Astrocyte of the spinal cord (primary cell): Measurements from ENCODE around the gene HSBP1L1.

Experiments used
- DNase-seq: peaks from one replicate; pipeline ENCODE4 v3.0.0; 2011; ENCODE audit warnings: low read depth, low spot score
- H3K4me3 ChIP-seq: 2 replicates; pipeline ENCODE4 v1.5.1; 2011; ENCODE audit warnings: low read depth, mild to moderate bottlenecking, low read length, moderate library complexity
- in situ Hi-C: cut with HindIII; loops from 2 replicates; pipeline ENCODE4 v1.10.0; 2017; ENCODE audit warnings: low sequenced_read_pairs
- TF ChIP-seq, protein P1 (sequence below): IDR thresholded peaks from 2 replicates; pipeline ENCODE4 v1.5.1; 2012; ENCODE audit warnings: low read depth, mild to moderate bottlenecking, low read length, inconsistent platforms

HSBP1L1 gene

DNA sequence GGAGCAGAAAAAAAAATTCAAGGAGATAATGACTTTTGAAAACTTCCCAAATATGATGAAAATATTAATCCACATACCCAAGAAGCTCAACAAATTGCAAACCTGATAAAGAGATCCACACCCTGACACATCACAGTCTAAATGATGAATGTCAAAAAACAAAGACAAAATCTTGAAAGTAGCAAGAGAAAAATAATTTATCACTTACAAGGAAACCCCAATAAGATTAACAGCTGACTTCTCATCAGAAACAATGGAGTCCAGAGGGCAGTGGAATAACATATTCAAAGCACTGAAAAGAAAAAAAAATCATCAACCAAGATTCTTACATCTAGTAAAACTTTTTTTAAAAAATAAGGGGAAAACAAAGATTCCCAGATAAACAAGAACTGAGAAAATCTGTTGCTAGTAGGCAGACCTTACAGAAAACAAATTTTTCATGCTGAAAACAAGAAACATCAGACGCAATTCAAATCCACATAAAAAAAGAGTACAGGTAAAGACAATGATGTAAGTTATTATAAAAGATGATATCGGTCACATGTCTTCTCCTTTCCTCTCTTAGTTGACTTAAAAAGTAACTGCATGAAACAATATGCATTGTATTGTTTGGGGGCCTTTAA, 34.3 kb upstream of the HSBP1L1 start:
- DNase-seq, result peak; percentile 23
- no peak overlapping the region for H3K4me3 ChIP-seq
- TF ChIP-seq, protein P1, sequence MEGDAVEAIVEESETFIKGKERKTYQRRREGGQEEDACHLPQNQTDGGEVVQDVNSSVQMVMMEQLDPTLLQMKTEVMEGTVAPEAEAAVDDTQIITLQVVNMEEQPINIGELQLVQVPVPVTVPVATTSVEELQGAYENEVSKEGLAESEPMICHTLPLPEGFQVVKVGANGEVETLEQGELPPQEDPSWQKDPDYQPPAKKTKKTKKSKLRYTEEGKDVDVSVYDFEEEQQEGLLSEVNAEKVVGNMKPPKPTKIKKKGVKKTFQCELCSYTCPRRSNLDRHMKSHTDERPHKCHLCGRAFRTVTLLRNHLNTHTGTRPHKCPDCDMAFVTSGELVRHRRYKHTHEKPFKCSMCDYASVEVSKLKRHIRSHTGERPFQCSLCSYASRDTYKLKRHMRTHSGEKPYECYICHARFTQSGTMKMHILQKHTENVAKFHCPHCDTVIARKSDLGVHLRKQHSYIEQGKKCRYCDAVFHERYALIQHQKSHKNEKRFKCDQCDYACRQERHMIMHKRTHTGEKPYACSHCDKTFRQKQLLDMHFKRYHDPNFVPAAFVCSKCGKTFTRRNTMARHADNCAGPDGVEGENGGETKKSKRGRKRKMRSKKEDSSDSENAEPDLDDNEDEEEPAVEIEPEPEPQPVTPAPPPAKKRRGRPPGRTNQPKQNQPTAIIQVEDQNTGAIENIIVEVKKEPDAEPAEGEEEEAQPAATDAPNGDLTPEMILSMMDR, result no peak
- in situ Hi-C loops, result no loop called here

- in situ Hi-C loops, result no loop called here
- DNase-seq, result no peak
- no peak overlapping the region for H3K4me3 ChIP-seq
- TF ChIP-seq, protein P1, result no peak
Measured at GRCh38 chr18:79931475-79931874, 33.0 kb upstream of the HSBP1L1 start.

GRCh38 chr18:79932907-79933306, 31.5 kb upstream of the HSBP1L1 start:
- TF ChIP-seq, protein P1, result no peak
- H3K4me3 ChIP-seq, result no peak overlapping the region
- no peak for DNase-seq
- in situ Hi-C loops, result no loop called here

DNA sequence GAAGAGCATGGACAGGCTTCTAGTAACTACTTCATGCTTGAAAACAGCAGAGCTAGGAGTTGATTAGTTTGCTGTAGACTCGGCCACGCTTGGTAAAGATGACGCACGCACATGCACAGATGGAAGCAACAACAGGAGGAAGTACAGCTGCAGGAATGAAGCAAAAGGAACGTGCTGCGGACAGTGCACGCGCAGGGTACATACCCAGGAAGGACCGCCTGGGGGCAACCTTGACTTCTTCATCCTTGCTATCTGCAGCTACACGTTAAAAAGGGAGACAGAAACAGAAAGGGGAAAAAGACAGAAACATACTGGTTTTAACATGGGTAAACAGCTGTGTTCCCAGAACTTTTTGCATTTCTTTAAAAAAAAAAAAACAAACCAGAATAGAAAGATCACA, 30.7 kb upstream of the HSBP1L1 start:
- in situ Hi-C loops, result no loop called here
- no peak overlapping the region for H3K4me3 ChIP-seq
- TF ChIP-seq, protein P1, result peak; percentile 33
- DNase-seq, result peak; percentile 46

- TF ChIP-seq, protein P1, result no peak
- no peak overlapping the region for H3K4me3 ChIP-seq
- DNase-seq, result no peak
- in situ Hi-C loops, result no loop called here
Measured at GRCh38 chr18:79934311-79935097, 29.9 kb upstream of the HSBP1L1 start.

GRCh38 chr18:79935098-79935480, 29.4 kb upstream of the HSBP1L1 start:
- in situ Hi-C loops, result no loop called here
- no peak for DNase-seq
- TF ChIP-seq, protein P1, result no peak
- H3K4me3 ChIP-seq, result no peak overlapping the region
